IPS DF 4.7 (cell line): ENCODE data around the gene KLF2.
"Not testable (repeated sequence)": the region's sequence is repeated elsewhere in the genome, so short reads cannot be mapped to it uniquely, and the experiment has no call there.

Source experiments
- DNase-seq: peaks from one replicate; pipeline ENCODE4 v3.0.0-alpha.2; 2013; ENCODE audit warnings: low spot score; ENCODE audit errors: extremely low read depth

Gene KLF2

GRCh38 chr19:16336571-16336970, 11.9 kb downstream of the KLF2 start:
- no peak for DNase-seq

- DNase-seq = no peak
Observed at GRCh38 chr19:16337809-16338469, 13.3 kb downstream of the KLF2 start.

GRCh38 chr19:16338470-16339360, 14.1 kb downstream of the KLF2 start:
- DNase-seq = no peak

- no peak for DNase-seq
Observed at GRCh38 chr19:16339361-16339725, 14.7 kb downstream of the KLF2 start.

- DNase-seq = no peak
Observed at GRCh38 chr19:16340092-16340491, 15.5 kb downstream of the KLF2 start.

- DNase-seq = no peak
Observed at GRCh38 chr19:16340654-16341053, 16.0 kb downstream of the KLF2 start.

GRCh38 chr19:16342002-16342715, 17.5 kb downstream of the KLF2 start:
- no peak for DNase-seq

GRCh38 chr19:16343156-16343555, 18.5 kb downstream of the KLF2 start:
- no peak for DNase-seq

- no peak for DNase-seq
Observed at GRCh38 chr19:16345457-16345856, 20.8 kb downstream of the KLF2 start.

GRCh38 chr19:16347099-16347498, 22.5 kb downstream of the KLF2 start:
- DNase-seq = not testable (repeated sequence)

- no peak for DNase-seq
Observed at GRCh38 chr19:16347706-16348105, 23.1 kb downstream of the KLF2 start.

- DNase-seq = no peak
Observed at GRCh38 chr19:16349551-16350152, 25.0 kb downstream of the KLF2 start.

- DNase-seq = no peak
Observed at GRCh38 chr19:16351133-16351809, 26.6 kb downstream of the KLF2 start.

- DNase-seq = no peak
Observed at GRCh38 chr19:16355293-16356043, 30.8 kb downstream of the KLF2 start.

GRCh38 chr19:16358456-16358855, 33.8 kb downstream of the KLF2 start:
- DNase-seq = no peak

- DNase-seq = no peak
Observed at GRCh38 chr19:16359074-16359473, 34.4 kb downstream of the KLF2 start.

GRCh38 chr19:16359964-16360363, 35.3 kb downstream of the KLF2 start:
- no peak for DNase-seq

- no peak for DNase-seq
Observed at GRCh38 chr19:16360738-16361137, 36.1 kb downstream of the KLF2 start.

GRCh38 chr19:16361254-16361653, 36.6 kb downstream of the KLF2 start:
- no peak for DNase-seq

GRCh38 chr19:16361926-16362325, 37.3 kb downstream of the KLF2 start:
- no peak for DNase-seq
